Naive thymus-derived CD4-positive, alpha-beta T cell (primary cell): ENCODE measurements around the gene ETS2. TPM values are rescaled to one million over a fixed set of nuclear protein-coding genes. Genes with fewer than 3 reads are reported as not detected.

Source experiments
- ATAC-seq: fragments of 150-1000 bp; cut with Tn5 transposase; 2 replicates; pipeline ENCODE4 v1.10.0; 2021; ENCODE audit warnings: mild to moderate bottlenecking, moderate library complexity
- CTCF ChIA-PET: fragments of 350-600 bp; sonication (Branson Sonifier 250); formaldehyde crosslinking; loops from one replicate; lab custom pipeline; 2021; ENCODE audit warnings: antibody characterized with exemption; lab: Charles Lee
- POLR2A ChIA-PET: fragments of 350-600 bp; sonication (Branson Sonifier 250); formaldehyde crosslinking; loops from one replicate; lab custom pipeline; 2021; ENCODE audit warnings: antibody characterized with exemption, inconsistent platforms; lab: Charles Lee
- DNase-seq, 9 donors: peaks; one replicate each; pipeline versions ENCODE4 v3.0.0 to v3.0.0-alpha.2; 2020 to 2022; ENCODE audit warnings: mixed read lengths in 1 of 9
- H3K27ac ChIP-seq: one replicate; pipeline ENCODE4 v1.7.0; 2013; ENCODE audit warnings: mild to moderate bottlenecking, low read depth, low read length, moderate library complexity
- H3K27me3 ChIP-seq, 2 donors: one replicate each; pipeline ENCODE4 v1.7.0; 2013; ENCODE audit warnings: low read length in 2 of 2, mild to moderate bottlenecking in 2 of 2, moderate library complexity in 2 of 2; ENCODE audit not compliant: control insufficient read depth in 2 of 2, insufficient read depth in 2 of 2
- H3K36me3 ChIP-seq, 3 experiments: 1 replicate in 2 of 3; 2 replicates in 1 of 3; pipeline ENCODE4 v1.7.0; 2013; ENCODE audit warnings: low read length in 3 of 3, mild to moderate bottlenecking in 3 of 3, moderate library complexity in 1 of 3; ENCODE audit not compliant: insufficient read depth in 3 of 3, control insufficient read depth in 2 of 3
- H3K4me1 ChIP-seq, 2 donors: one replicate each; pipeline ENCODE4 v1.7.0; 2013; ENCODE audit warnings: low read length in 2 of 2, mild to moderate bottlenecking in 2 of 2, moderate library complexity in 1 of 2; ENCODE audit not compliant: control insufficient read depth in 2 of 2, insufficient read depth in 2 of 2
- H3K4me3 ChIP-seq: 2 replicates; pipeline ENCODE4 v1.7.0; 2013; ENCODE audit warnings: mild to moderate bottlenecking, low read length
- H3K9me3 ChIP-seq, 3 experiments: 1 replicate in 2 of 3; 2 replicates in 1 of 3; pipeline ENCODE4 v1.7.0; 2013; ENCODE audit warnings: low read length in 3 of 3; ENCODE audit not compliant: control insufficient read depth in 2 of 3
- H3K27ac Mint-ChIP-seq, 9 donors: one replicate each; pipeline ENCODE4 v1.8.0; 2020 to 2022; ENCODE audit warnings: mixed read lengths in 9 of 9, mild to moderate bottlenecking in 8 of 9, moderate library complexity in 5 of 9, inconsistent platforms in 2 of 9
- H3K27me3 Mint-ChIP-seq, 5 donors: one replicate each; pipeline ENCODE4 v1.8.0; 2021 to 2022; ENCODE audit warnings: mixed read lengths in 5 of 5, mild to moderate bottlenecking in 1 of 5
- H3K36me3 Mint-ChIP-seq, 5 donors: one replicate each; pipeline ENCODE4 v1.8.0; 2020 to 2022; ENCODE audit warnings: mixed read lengths in 5 of 5, mild to moderate bottlenecking in 3 of 5, inconsistent platforms in 1 of 5
- H3K4me1 Mint-ChIP-seq, 7 donors: one replicate each; pipeline ENCODE4 v1.8.0; 2020 to 2022; ENCODE audit warnings: mixed read lengths in 7 of 7, mild to moderate bottlenecking in 3 of 7, inconsistent platforms in 1 of 7
- H3K4me3 Mint-ChIP-seq, 10 donors: one replicate each; pipeline ENCODE4 v1.8.0; 2020 to 2022; ENCODE audit warnings: mild to moderate bottlenecking in 10 of 10, mixed read lengths in 10 of 10, moderate library complexity in 6 of 10, inconsistent platforms in 2 of 10
- H3K9me3 Mint-ChIP-seq, 11 donors: one replicate each; pipeline ENCODE4 v1.8.0; 2020 to 2022; ENCODE audit warnings: mixed read lengths in 11 of 11, mild to moderate bottlenecking in 4 of 11, inconsistent platforms in 1 of 11, moderate library complexity in 1 of 11
- intact Hi-C, 2 donors: fragments of 100-400 bp; cut with micrococcal nuclease; formaldehyde crosslinking; loops; one replicate each; pipeline ENCODE4 v1.15.1; 2023
- polyA plus RNA-seq, 2 donors: library from polyadenylated mRNA; unstranded; fragments of 300-500 nt; fragmentation: Illumina TruSeq; gene quantifications; one replicate each; pipeline ENCODE4 v1.2.3, GENCODE V29; 2021
- total RNA-seq, 6 experiments: library from RNA in 5 of 6; stranded (reverse) in 5 of 6; gene quantifications; 1 replicate in 5 of 6; 2 replicates in 1 of 6; pipeline ENCODE4 v1.2.3 and lab custom pipeline; 2021 to 2026

ETS2 gene
- total and polyA plus RNA-seq, 7 experiments from 2014 or later, result 3.4 to 61.1 (median 17.1) TPM

GRCh38 chr21:38761531-38761930 lies 44.2 kb upstream of the ETS2 start:
- Histone ChIP-seq H3K4me1 (peaks cover 4 to 6% of the 10 kb centered on the region in 2 donors), H3K27me3 (no peaks in the 10 kb centered on the region), H3K9me3 (no peaks in the 10 kb centered on the region), H3K4me3 (no peak overlapping the region), H3K27ac (no peak overlapping the region), H3K36me3 (no peaks in the 10 kb centered on the region)
- ATAC-seq (no peak), DNase-seq (no peak)
- Mint-ChIP-seq H3K9me3 (peaks cover 0 to 6% (median 0%) of the 10 kb centered on the region in 11 donors), H3K4me1 (peaks cover 0 to 21% (median 10%) of the 10 kb centered on the region in 7 donors), H3K27ac (peak overlapping the region in 5 of 9 donors; percentile 8 to 75 (median 67)), H3K4me3 (no peak overlapping the region), H3K27me3 (peaks cover 0 to 8% (median 0%) of the 10 kb centered on the region in 5 donors), H3K36me3 (peaks cover 0 to 10% (median 4%) of the 10 kb centered on the region in 5 donors)
- POLR2A ChIA-PET, result interaction anchor here (0.6 kb wide), 2 partner anchors 70 to 108 kb away, joined by 3 to 4 read pairs; no protein-coding TSS in a partner anchor
- intact Hi-C loops, result loop anchor here in 1 of 2 donors (10.0 kb wide), 1 partner anchor 623 kb away; a partner anchor contains a TSS
- CTCF ChIA-PET, result interaction anchor here (0.8 kb wide), 1 partner anchor 27 kb away, joined by 3 read pairs; no protein-coding TSS in a partner anchor

GRCh38 chr21:38765056-38765455 lies 40.7 kb upstream of the ETS2 start:
- peaks cover 24% of the 10 kb centered on the region in 2 donors for H3K4me1 ChIP-seq
- intact Hi-C loops, result loop anchor here (5.0 to 10.0 kb wide), 2 partner anchors 547 to 620 kb away; partner anchors contain the start of gene BRWD1 (in 1 of the 2)
- H3K36me3 Mint-ChIP-seq, result peaks cover 0 to 10% (median 4%) of the 10 kb centered on the region in 5 donors

GRCh38 chr21:38766987-38767722 lies 38.6 kb upstream of the ETS2 start:
- peak overlapping the region; percentile 67 for H3K27ac ChIP-seq
- ATAC-seq (peak; percentile 93), DNase-seq (peak; percentile 21 to 85 (median 77))
- peaks cover 0 to 6% (median 0%) of the 10 kb centered on the region in 11 donors for H3K9me3 Mint-ChIP-seq
- CTCF ChIA-PET, result interaction anchor here (0.6 kb wide), 1 partner anchor 33 kb away, joined by 3 read pairs; no protein-coding TSS in a partner anchor
- peaks cover 0 to 10% (median 4%) of the 10 kb centered on the region in 5 donors for H3K36me3 Mint-ChIP-seq
- peaks cover 15 to 45% (median 35%) of the 10 kb centered on the region in 7 donors for H3K4me1 Mint-ChIP-seq
- H3K27ac Mint-ChIP-seq, result peak overlapping the region; percentile 93 to 99 (median 95)
- H3K27me3 Mint-ChIP-seq, result no peaks in the 10 kb centered on the region
- no peaks in the 10 kb centered on the region for H3K27me3 ChIP-seq
- POLR2A ChIA-PET, result interaction anchor here (0.7 to 4.4 kb wide), 8 partner anchors 12 to 545 kb away, joined by 3 to 12 read pairs (median 4); partner anchors contain the start of gene PSMG1
- intact Hi-C loops, result loop anchor here (1.0 to 10.0 kb wide), 11 partner anchors 12 to 678 kb away; partner anchors contain the start of genes ETS2 (in 2 of the 2), PSMG1 (in 2 of the 2), BRWD1 (in 1 of the 2) and HMGN1 (in 1 of the 2)
- no peaks in the 10 kb centered on the region for H3K36me3 ChIP-seq
- no peaks in the 10 kb centered on the region for H3K9me3 ChIP-seq
- peak overlapping the region; percentile 76 to 98 (median 90) for H3K4me3 Mint-ChIP-seq
- H3K4me3 ChIP-seq, result peak overlapping the region; percentile 74
- peaks cover 24% of the 10 kb centered on the region in 2 donors for H3K4me1 ChIP-seq

More at GRCh38 chr21:38765056-38765455, 40.7 kb upstream of the ETS2 start:
- ATAC-seq, result no peak
- H3K36me3 ChIP-seq, result no peaks in the 10 kb centered on the region
- no peaks in the 10 kb centered on the region for H3K27me3 ChIP-seq
- Mint-ChIP-seq H3K27me3 (peaks cover 0 to 2% (median 0%) of the 10 kb centered on the region in 5 donors), H3K9me3 (peaks cover 0 to 6% (median 0%) of the 10 kb centered on the region in 11 donors), H3K27ac (peak overlapping the region in 8 of 9 donors; percentile 17 to 99 (median 84)), H3K4me1 (peaks cover 15 to 47% (median 36%) of the 10 kb centered on the region in 7 donors), H3K4me3 (peak overlapping the region in 5 of 10 donors; percentile 15 to 98 (median 36))
- CTCF ChIA-PET, result no interaction called here
- POLR2A ChIA-PET, result no interaction called here
- H3K4me3 ChIP-seq, result no peak overlapping the region
- no peak for DNase-seq
- H3K27ac ChIP-seq, result no peak overlapping the region
- no peaks in the 10 kb centered on the region for H3K9me3 ChIP-seq

GRCh38 chr21:38768471-38769063 lies 37.2 kb upstream of the ETS2 start:
- Histone ChIP-seq H3K4me1 (peaks cover 24% of the 10 kb centered on the region in 2 donors), H3K9me3 (no peaks in the 10 kb centered on the region), H3K4me3 (peak overlapping the region; percentile 74), H3K36me3 (no peaks in the 10 kb centered on the region), H3K27ac (peak overlapping the region; percentile 67), H3K27me3 (no peaks in the 10 kb centered on the region)
- H3K4me3 Mint-ChIP-seq, result peak overlapping the region; percentile 75 to 98 (median 90)
- peaks cover 0 to 9% (median 0%) of the 10 kb centered on the region in 5 donors for H3K27me3 Mint-ChIP-seq
- peaks cover 0 to 6% (median 0%) of the 10 kb centered on the region in 11 donors for H3K9me3 Mint-ChIP-seq
- ChIA-PET POLR2A (interaction anchor here (1.0 to 4.4 kb wide), 5 partner anchors 8 to 544 kb away, joined by 3 to 12 read pairs (median 5); no protein-coding TSS in a partner anchor), CTCF (interaction anchor here (0.6 to 1.3 kb wide), 6 partner anchors 16 to 578 kb away, joined by 3 to 9 read pairs (median 4); partner anchors contain the start of gene PSMG1)
- intact Hi-C loops, result loop anchor here (1.0 to 10.0 kb wide), 3 partner anchors 217 to 616 kb away; partner anchors contain the start of gene BRWD1 (in 1 of the 2)
- H3K4me1 Mint-ChIP-seq, result peaks cover 17 to 56% (median 35%) of the 10 kb centered on the region in 7 donors
- H3K36me3 Mint-ChIP-seq, result peaks cover 0 to 10% (median 4%) of the 10 kb centered on the region in 5 donors
- DNase-seq (peak in 8 of 9 donors; percentile 28 to 61 (median 52)), ATAC-seq (peak; percentile 33)
- peak overlapping the region; percentile 93 to 99 (median 95) for H3K27ac Mint-ChIP-seq

- CTCF ChIA-PET, result interaction anchor here (1.3 kb wide), 1 partner anchor 414 kb away, joined by 4 read pairs; the partner anchor contains the start of gene PSMG1
- no peak overlapping the region for H3K27ac ChIP-seq
Measured at GRCh38 chr21:38769191-38769780, 36.4 kb upstream of the ETS2 start.

More at GRCh38 chr21:38769191-38769780, 36.4 kb upstream of the ETS2 start:
- H3K9me3 ChIP-seq, result no peaks in the 10 kb centered on the region
- DNase-seq, result no peak
- POLR2A ChIA-PET, result interaction anchor here (0.7 to 4.4 kb wide), 5 partner anchors 8 to 543 kb away, joined by 3 to 12 read pairs (median 5); no protein-coding TSS in a partner anchor
- intact Hi-C loops, result loop anchor here (5.0 to 10.0 kb wide), 2 partner anchors 543 to 616 kb away; partner anchors contain the start of gene BRWD1 (in 1 of the 2)
- peaks cover 0 to 10% (median 4%) of the 10 kb centered on the region in 5 donors for H3K36me3 Mint-ChIP-seq
- H3K27me3 Mint-ChIP-seq, result peaks cover 0 to 9% (median 0%) of the 10 kb centered on the region in 5 donors
- H3K4me1 Mint-ChIP-seq, result peaks cover 17 to 58% (median 35%) of the 10 kb centered on the region in 7 donors
- H3K27me3 ChIP-seq, result no peaks in the 10 kb centered on the region
- H3K4me3 ChIP-seq, result no peak overlapping the region
- peaks cover 0 to 6% (median 0%) of the 10 kb centered on the region in 11 donors for H3K9me3 Mint-ChIP-seq
- peak overlapping the region in 9 of 10 donors; percentile 24 to 98 (median 88) for H3K4me3 Mint-ChIP-seq
- ATAC-seq, result no peak
- H3K27ac Mint-ChIP-seq, result peak overlapping the region; percentile 93 to 99 (median 95)
- peaks cover 24% of the 10 kb centered on the region in 2 donors for H3K4me1 ChIP-seq
- H3K36me3 ChIP-seq, result no peaks in the 10 kb centered on the region
